Measurements from ENCODE around the gene ETV6.

ETV6 gene

DNA sequence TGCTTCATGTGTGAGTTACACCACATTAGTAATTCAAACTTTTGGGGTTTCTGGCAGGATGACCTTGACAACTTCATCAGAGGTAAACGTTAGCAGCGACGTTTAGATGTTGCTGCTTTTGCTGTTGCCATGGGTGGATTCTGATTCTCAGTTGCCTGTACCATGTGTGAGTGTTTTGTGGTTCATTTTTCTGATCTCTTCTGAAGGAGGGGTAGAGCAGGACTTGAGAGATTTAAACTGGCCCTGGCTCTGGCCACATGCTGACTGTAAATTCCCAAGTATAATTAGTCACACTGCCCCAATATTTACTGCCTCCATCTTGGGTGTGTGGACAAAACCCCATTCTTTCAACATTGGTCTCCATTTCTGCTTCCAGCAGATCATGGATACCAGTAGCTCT, 110.4 kb downstream of the ETV6 start:
- in situ Hi-C loops (cut with HindIII; ENCODE audit: low sequenced_read_pairs), result no loop called here

DNA sequence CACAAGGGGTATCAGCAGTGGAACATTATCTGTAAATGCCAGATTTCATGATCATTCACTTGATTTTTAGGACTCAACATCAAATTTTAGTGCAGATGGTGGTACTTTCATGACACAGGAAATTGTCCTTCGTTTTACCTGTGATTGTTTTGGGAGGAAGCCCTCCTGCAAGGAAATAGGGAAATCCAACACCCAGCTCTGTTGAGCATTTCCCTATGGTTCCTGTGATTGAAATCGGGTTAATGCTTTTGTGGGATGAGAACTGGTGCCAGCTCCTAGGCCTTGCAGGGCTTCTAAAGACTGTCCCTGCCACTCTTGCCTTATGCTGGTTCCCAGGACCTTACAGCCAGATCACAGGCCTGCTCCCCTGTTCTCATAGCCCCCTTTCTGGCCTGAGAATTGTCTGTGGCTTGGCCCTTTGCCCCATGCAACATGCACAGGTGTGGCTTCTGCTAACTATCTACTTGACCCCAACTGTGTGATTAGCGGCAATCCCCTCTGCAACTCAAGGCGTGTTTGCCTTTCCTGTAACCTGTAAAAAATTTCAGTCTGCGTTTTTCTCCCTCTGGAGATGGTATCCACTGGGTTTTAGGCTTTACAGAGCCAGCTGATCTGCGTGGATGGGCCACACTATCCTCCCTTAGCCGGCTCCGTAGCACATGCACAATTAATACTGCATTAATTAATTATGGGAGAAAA, 112.5 kb downstream of the ETV6 start:
- TF ChIP-seq, protein P1, sequence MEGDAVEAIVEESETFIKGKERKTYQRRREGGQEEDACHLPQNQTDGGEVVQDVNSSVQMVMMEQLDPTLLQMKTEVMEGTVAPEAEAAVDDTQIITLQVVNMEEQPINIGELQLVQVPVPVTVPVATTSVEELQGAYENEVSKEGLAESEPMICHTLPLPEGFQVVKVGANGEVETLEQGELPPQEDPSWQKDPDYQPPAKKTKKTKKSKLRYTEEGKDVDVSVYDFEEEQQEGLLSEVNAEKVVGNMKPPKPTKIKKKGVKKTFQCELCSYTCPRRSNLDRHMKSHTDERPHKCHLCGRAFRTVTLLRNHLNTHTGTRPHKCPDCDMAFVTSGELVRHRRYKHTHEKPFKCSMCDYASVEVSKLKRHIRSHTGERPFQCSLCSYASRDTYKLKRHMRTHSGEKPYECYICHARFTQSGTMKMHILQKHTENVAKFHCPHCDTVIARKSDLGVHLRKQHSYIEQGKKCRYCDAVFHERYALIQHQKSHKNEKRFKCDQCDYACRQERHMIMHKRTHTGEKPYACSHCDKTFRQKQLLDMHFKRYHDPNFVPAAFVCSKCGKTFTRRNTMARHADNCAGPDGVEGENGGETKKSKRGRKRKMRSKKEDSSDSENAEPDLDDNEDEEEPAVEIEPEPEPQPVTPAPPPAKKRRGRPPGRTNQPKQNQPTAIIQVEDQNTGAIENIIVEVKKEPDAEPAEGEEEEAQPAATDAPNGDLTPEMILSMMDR (IDR thresholded peaks at IDR 0.05; ENCODE audit: low read depth, low read length, missing control alignments), result no peak
- no peak for DNase-seq (ENCODE audit: low read depth)
- H3K4me3 ChIP-seq (ENCODE audit: low read depth, low read length), result no peak overlapping the region
- in situ Hi-C loops (cut with HindIII; ENCODE audit: low sequenced_read_pairs), result no loop called here

More for the DNA sequence above, 110.4 kb downstream of the ETV6 start:
- DNase-seq (ENCODE audit: low read depth), result no peak
- TF ChIP-seq, protein P1 (IDR thresholded peaks at IDR 0.05; ENCODE audit: low read depth, low read length, missing control alignments), result no peak
- H3K4me3 ChIP-seq (ENCODE audit: low read depth, low read length), result no peak overlapping the region

DNA sequence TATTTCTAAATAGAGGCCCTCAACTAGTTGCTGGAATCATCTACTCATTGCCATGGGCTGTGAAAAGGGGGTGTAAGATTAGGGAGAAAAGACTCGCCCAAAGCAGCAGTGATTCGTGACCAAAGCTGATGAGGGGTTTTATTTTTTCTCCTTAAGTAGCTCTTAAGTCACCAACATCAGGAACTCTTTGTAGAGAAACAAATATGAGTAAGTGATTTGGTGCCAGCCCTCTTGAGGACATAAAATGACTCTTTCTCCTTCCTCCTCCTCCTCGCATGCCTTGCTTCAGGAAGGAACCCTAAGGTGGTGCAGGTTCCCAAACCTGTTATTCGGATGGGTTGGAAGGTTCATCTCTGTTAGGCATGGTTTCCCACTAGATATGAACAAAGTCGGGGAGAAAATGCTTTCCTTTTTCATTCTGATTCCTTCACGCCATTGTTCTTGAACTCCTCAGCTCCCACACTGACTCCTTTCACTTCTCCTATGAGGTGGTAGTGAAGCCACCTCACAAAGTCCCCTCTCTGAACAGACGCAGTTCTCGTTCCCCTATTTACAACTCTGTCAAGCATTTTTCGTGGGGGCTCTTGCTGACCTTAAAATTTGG, 113.4 kb downstream of the ETV6 start:
- no peak overlapping the region for H3K4me3 ChIP-seq (ENCODE audit: low read depth, low read length)
- TF ChIP-seq, protein P1 (IDR thresholded peaks at IDR 0.05; ENCODE audit: low read depth, low read length, missing control alignments), result no peak
- in situ Hi-C loops (cut with HindIII; ENCODE audit: low sequenced_read_pairs), result no loop called here
- no peak for DNase-seq (ENCODE audit: low read depth)

DNA sequence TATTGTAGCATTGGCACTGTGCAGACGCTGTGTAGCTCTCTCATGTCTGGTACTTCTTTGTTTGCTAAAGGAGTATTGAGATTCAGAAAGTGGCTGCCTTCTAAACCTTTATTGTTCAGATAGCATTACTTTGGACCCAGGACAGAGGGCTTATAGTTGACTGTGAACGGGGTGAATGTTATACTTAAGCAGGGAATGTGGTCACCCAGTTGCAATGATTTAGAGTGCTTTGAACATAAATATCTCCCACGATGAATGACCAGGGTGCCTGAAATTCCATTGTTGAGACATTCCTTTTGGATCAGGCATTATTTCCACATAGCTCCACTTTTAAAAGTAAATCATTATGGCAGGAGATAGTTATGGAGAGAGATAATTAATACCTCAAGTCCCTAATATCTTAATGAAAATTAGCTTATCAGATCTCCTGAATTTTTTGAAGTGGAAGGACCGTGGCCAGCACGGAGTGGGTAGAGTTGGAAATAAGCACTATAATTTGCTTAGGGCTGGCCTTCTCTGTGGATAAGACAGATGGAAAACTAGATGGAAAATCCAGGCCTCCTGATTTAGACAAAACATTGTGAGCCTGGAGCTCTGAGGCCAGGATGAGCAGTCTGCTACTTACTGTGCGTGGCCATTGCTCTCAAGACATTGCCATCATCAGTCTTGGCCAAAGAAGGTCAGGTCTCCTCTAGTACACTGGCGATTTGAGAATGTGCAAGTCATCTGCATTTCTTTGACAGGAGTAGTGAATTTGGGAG, 114.5 kb downstream of the ETV6 start:
- TF ChIP-seq, protein P1 (IDR thresholded peaks at IDR 0.05; ENCODE audit: low read depth, low read length, missing control alignments), result no peak
- in situ Hi-C loops (cut with HindIII; ENCODE audit: low sequenced_read_pairs), result no loop called here
- DNase-seq (ENCODE audit: low read depth), result peak; percentile 72
- no peak overlapping the region for H3K4me3 ChIP-seq (ENCODE audit: low read depth, low read length)

DNA sequence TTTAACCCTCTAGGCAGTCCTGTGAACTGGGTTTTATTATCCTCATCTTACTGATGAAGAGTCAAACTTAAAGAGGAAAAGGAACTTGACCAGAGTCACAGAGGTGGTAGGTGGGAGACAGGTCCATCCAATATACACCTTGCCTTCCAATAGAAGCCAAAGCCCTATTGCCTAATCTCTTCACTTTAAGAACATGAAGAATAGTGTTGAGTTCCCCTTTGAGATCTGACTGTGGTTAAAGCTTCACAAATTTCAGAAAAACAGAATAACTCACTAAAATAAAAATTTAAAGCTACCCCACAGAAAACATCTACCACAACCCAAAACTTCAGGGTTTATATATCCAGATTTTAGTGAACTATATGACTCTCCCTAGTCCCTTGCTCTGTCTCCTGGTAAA, 115.4 kb downstream of the ETV6 start:
- TF ChIP-seq, protein P1 (IDR thresholded peaks at IDR 0.05; ENCODE audit: low read depth, low read length, missing control alignments), result no peak
- in situ Hi-C loops (cut with HindIII; ENCODE audit: low sequenced_read_pairs), result no loop called here
- no peak overlapping the region for H3K4me3 ChIP-seq (ENCODE audit: low read depth, low read length)
- no peak for DNase-seq (ENCODE audit: low read depth)

DNA sequence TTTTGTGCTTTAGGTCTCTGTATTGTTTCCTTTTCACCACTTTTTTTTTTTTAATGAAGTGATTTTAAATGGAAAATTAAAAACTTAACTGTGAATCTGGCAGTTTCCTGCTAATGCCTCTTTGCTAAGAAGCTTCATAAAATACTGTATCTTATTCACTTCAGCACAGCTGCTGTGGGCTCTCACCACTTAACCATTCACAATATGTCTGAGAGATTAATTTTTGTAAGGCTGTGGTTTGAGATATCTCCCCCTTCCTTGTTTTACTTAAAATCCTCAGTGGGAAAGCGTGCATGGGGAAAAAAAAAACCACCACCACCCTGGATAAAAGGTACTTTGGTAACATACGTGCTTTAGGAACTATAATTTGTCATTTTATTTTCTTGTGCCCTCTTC, 115.9 kb downstream of the ETV6 start:
- in situ Hi-C loops (cut with HindIII; ENCODE audit: low sequenced_read_pairs), result no loop called here
- H3K4me3 ChIP-seq (ENCODE audit: low read depth, low read length), result no peak overlapping the region
- DNase-seq (ENCODE audit: low read depth), result no peak
- TF ChIP-seq, protein P1 (IDR thresholded peaks at IDR 0.05; ENCODE audit: low read depth, low read length, missing control alignments), result no peak

All from astrocyte of the cerebellum (primary cell).